Myocyte (in vitro differentiated cells): ENCODE measurements around the gene WDR38. TPM values are rescaled to one million over a fixed set of nuclear protein-coding genes. Genes with fewer than 3 reads are reported as not detected.

Source experiments
- DNase-seq: peaks from one replicate; pipeline ENCODE4 v3.0.0-alpha.2; 2012; ENCODE audit warnings: low read depth
- total RNA-seq: library from RNA; depleted of rRNA; stranded (reverse); fragments of >200 nt; gene quantifications from 2 replicates; pipeline ENCODE4 v1.2.3, GENCODE V29; 2014

The WDR38 gene
- total RNA-seq, 1 donor from 2014 or later, result not detected

GRCh38 chr9:124880501-124880900 lies 27.2 kb downstream of the WDR38 start:
- no peak for DNase-seq

- no peak for DNase-seq
These were observed 28.0 kb downstream of the WDR38 start for GRCh38 chr9:124881138-124881743.

- DNase-seq, result no peak
These were observed 29.0 kb downstream of the WDR38 start for GRCh38 chr9:124882231-124882630.

- DNase-seq, result no peak
These were observed 31.1 kb downstream of the WDR38 start for GRCh38 chr9:124884376-124884775.

- no peak for DNase-seq
These were observed 32.3 kb downstream of the WDR38 start for GRCh38 chr9:124885551-124885950.

GRCh38 chr9:124886461-124886860 lies 33.2 kb downstream of the WDR38 start:
- no peak for DNase-seq

GRCh38 chr9:124886866-124887492 lies 33.7 kb downstream of the WDR38 start:
- no peak for DNase-seq

GRCh38 chr9:124887832-124888231 lies 34.6 kb downstream of the WDR38 start:
- DNase-seq, result peak; percentile 45

GRCh38 chr9:124889006-124889405 lies 35.7 kb downstream of the WDR38 start:
- no peak for DNase-seq

- no peak for DNase-seq
These were observed 36.9 kb downstream of the WDR38 start for GRCh38 chr9:124890179-124890578.

- no peak for DNase-seq
These were observed 40.9 kb downstream of the WDR38 start for GRCh38 chr9:124894035-124894740.

- DNase-seq, result peak; percentile 53
These were observed 41.5 kb downstream of the WDR38 start for GRCh38 chr9:124894741-124895170.

- DNase-seq, result peak; percentile 80
These were observed 44.6 kb downstream of the WDR38 start for GRCh38 chr9:124897570-124898460.

- no peak for DNase-seq
These were observed 46.6 kb downstream of the WDR38 start for GRCh38 chr9:124899845-124900244.

- no peak for DNase-seq
These were observed 53.7 kb downstream of the WDR38 start for GRCh38 chr9:124906966-124907365.

Other genes starting within 250 kb of the WDR38 start
- 1.9 and 2.1 TPM in 2 replicates for gene NR6A1, start 82.1 kb upstream of the WDR38 start, total RNA-seq
- 253 and 530 TPM in 2 replicates for gene OLFML2A, start 76.3 kb upstream of the WDR38 start, total RNA-seq
- 1,729 and 2,407 TPM in 2 replicates for gene RPL35, start 8.5 kb downstream of the WDR38 start, total RNA-seq
- 31.7 and 32.2 TPM in 2 replicates for gene ARPC5L, start 8.7 kb downstream of the WDR38 start, total RNA-seq
- 15.3 and 17.3 TPM in 2 replicates for gene GOLGA1, start 87.6 kb downstream of the WDR38 start, total RNA-seq